Activated CD4-positive, CD25-positive, alpha-beta regulatory T cell treated with anti-CD3 and anti-CD28 coated beads, Interleukin-2, amount 50 U/mL, for 24 hours (primary cell): ENCODE results near the gene RCL1.
A peak's percentile ranks its signal among the peaks of the same experiment; 100 is the strongest.

Source experiments
- ATAC-seq, 2 donors: fragments of 150-1000 bp; cut with Tn5 transposase; one replicate each; pipeline ENCODE4 v1.10.0; 2021; ENCODE audit warnings: mild to moderate bottlenecking in 1 of 2, moderate library complexity in 1 of 2

RCL1 gene

GRCh38 chr9:4844056-4844838 lies 51.5 kb downstream of the RCL1 start:
- no peak for ATAC-seq

GRCh38 chr9:4849369-4849768 lies 56.6 kb downstream of the RCL1 start:
- ATAC-seq, result no peak

GRCh38 chr9:4850603-4851310 lies 58.0 kb downstream of the RCL1 start:
- ATAC-seq, result no peak

- no peak for ATAC-seq
Observed at GRCh38 chr9:4852419-4852818, 59.7 kb downstream of the RCL1 start.

GRCh38 chr9:4854265-4854590 lies 61.5 kb downstream of the RCL1 start:
- no peak for ATAC-seq

- ATAC-seq, result no peak
Observed at GRCh38 chr9:4855841-4856240, 63.1 kb downstream of the RCL1 start.

- ATAC-seq, result no peak
Observed at GRCh38 chr9:4857163-4857810, 64.5 kb downstream of the RCL1 start.

GRCh38 chr9:4859035-4859434 lies 66.3 kb downstream of the RCL1 start:
- no peak for ATAC-seq

GRCh38 chr9:4860383-4860782 lies 67.6 kb downstream of the RCL1 start:
- no peak for ATAC-seq

GRCh38 chr9:4861145-4861544 lies 68.4 kb downstream of the RCL1 start:
- no peak for ATAC-seq

- ATAC-seq, result no peak
Observed at GRCh38 chr9:4861736-4862451, 69.2 kb downstream of the RCL1 start.

- no peak for ATAC-seq
Observed at GRCh38 chr9:4862506-4863250, 69.9 kb downstream of the RCL1 start.

- ATAC-seq, result no peak
Observed at GRCh38 chr9:4864234-4864661, 71.5 kb downstream of the RCL1 start.

- no peak for ATAC-seq
Observed at GRCh38 chr9:4864698-4865097, 72.0 kb downstream of the RCL1 start.

- peak; percentile 69 to 73 for ATAC-seq
Observed at GRCh38 chr9:4865681-4866080, 72.9 kb downstream of the RCL1 start.

GRCh38 chr9:4866239-4866969 lies 73.7 kb downstream of the RCL1 start:
- peak; percentile 73 to 83 for ATAC-seq

- no peak for ATAC-seq
Observed at GRCh38 chr9:4873066-4873465, 80.3 kb downstream of the RCL1 start.

- ATAC-seq, result no peak
Observed at GRCh38 chr9:4875559-4875958, 82.8 kb downstream of the RCL1 start.

- no peak for ATAC-seq
Observed at GRCh38 chr9:4879115-4879558, 86.4 kb downstream of the RCL1 start.

- ATAC-seq, result no peak
Observed at GRCh38 chr9:4883326-4883873, 90.7 kb downstream of the RCL1 start.

GRCh38 chr9:4886698-4887097 lies 94.0 kb downstream of the RCL1 start:
- ATAC-seq, result no peak
